ENCODE results near the gene MAP3K13. TPM values are rescaled to one million over a fixed set of nuclear protein-coding genes. Genes with fewer than 3 reads are reported as not detected.
"Not testable (repeated sequence)": the region's sequence is repeated elsewhere in the genome, so short reads cannot be mapped to it uniquely, and the experiment has no call there.

The MAP3K13 gene
- total and polyA plus RNA-seq, 5 experiments from 2014 or later: 11.7 to 55.7 (median 44.2) TPM

GRCh38 chr3:185451432-185451831 is 88.5 kb downstream of the MAP3K13 start:
- H3K27me3 Mint-ChIP-seq, ATAC-seq, H3K9me3 Mint-ChIP-seq, H3K4me1 Mint-ChIP-seq, H3K4me3 Mint-ChIP-seq, H3K36me3 Mint-ChIP-seq, H3K27ac Mint-ChIP-seq, POLR2A ChIA-PET, DNase-seq: not testable (repeated sequence)

GRCh38 chr3:185457376-185457775 is 94.4 kb downstream of the MAP3K13 start:
- Mint-ChIP-seq H3K9me3 (peaks cover 0 to 2% (median 0%) of the 10 kb centered on the region in 9 donors), H3K27me3 (no peaks in the 10 kb centered on the region), H3K4me3 (no peak overlapping the region), H3K36me3 (no peaks in the 10 kb centered on the region), H3K4me1 (no peaks in the 10 kb centered on the region), H3K27ac (no peak overlapping the region)
- ATAC-seq (no peak), DNase-seq (no peak)
- POLR2A ChIA-PET: no interaction called here

DNA sequence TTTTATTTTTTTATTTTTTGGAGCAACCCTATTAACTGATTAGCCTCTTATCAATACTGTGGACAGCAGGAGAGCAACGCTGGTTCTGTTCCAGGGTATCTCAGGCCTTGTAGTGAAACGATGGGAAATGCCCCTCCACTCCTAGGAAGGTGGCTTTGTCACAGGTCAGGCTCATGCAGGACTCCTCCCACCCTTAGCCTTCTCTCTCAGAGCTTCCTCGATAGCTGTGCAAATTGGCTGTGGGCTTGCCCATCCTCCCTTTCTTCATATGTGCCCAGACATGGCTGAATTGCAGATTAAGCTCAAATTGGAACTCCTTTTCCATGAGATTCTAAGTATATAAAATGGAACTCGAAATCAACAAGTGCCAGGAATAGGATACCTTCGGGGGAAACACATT is 97.4 kb downstream of the MAP3K13 start:
- ATAC-seq: no peak
- Mint-ChIP-seq H3K9me3 (peaks cover 0 to 2% (median 0%) of the 10 kb centered on the region in 9 donors), H3K36me3 (peaks cover 0 to 3% (median 0%) of the 10 kb centered on the region in 3 donors), H3K4me1 (no peaks in the 10 kb centered on the region), H3K27ac (no peak overlapping the region), H3K4me3 (no peak overlapping the region), H3K27me3 (no peaks in the 10 kb centered on the region)
- POLR2A ChIA-PET: no interaction called here
- no peak for DNase-seq

GRCh38 chr3:185460719-185461350 is 97.9 kb downstream of the MAP3K13 start:
- ATAC-seq: no peak
- DNase-seq: no peak
- Mint-ChIP-seq H3K27me3 (no peaks in the 10 kb centered on the region), H3K9me3 (peaks cover 0 to 2% (median 0%) of the 10 kb centered on the region in 9 donors), H3K4me3 (no peak overlapping the region), H3K36me3 (peaks cover 0 to 3% (median 1%) of the 10 kb centered on the region in 3 donors), H3K27ac (no peak overlapping the region), H3K4me1 (no peaks in the 10 kb centered on the region)
- POLR2A ChIA-PET: no interaction called here

GRCh38 chr3:185465471-185465870 is 102.5 kb downstream of the MAP3K13 start:
- no peaks in the 10 kb centered on the region for H3K9me3 Mint-ChIP-seq

DNA sequence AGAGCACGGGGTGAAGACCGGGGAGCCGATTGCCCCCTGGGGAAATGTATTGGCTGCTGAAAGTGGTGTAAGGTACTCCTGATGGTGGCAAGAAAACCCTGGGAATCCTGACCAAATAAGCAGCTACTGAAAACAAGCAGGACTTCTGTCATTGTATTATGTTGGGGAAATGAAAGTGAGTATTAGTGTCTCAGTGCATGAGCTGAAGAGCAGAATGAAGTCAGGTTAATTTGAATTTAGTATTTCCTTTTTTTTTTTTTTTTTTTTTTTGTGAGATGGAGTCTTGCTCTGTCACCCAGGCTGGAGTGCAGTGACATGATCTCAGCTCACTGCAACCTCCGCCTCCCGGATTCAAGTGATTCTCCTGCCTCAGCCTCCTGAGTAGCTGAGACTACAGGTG is 103.2 kb downstream of the MAP3K13 start:
- POLR2A ChIA-PET, DNase-seq: not testable (repeated sequence)

More at GRCh38 chr3:185465471-185465870, 102.5 kb downstream of the MAP3K13 start:
- H3K36me3 Mint-ChIP-seq: peaks cover 0 to 8% (median 5%) of the 10 kb centered on the region in 3 donors
- ATAC-seq: no peak
- H3K4me3 Mint-ChIP-seq: no peak overlapping the region
- no peaks in the 10 kb centered on the region for H3K27me3 Mint-ChIP-seq
- peaks cover 0 to 2% (median 0%) of the 10 kb centered on the region in 4 donors for H3K4me1 Mint-ChIP-seq
- DNase-seq: no peak
- H3K27ac Mint-ChIP-seq: no peak overlapping the region
- POLR2A ChIA-PET: no interaction called here

GRCh38 chr3:185469542-185469941 is 106.6 kb downstream of the MAP3K13 start:
- Mint-ChIP-seq H3K27me3 (no peaks in the 10 kb centered on the region), H3K36me3 (peaks cover 8 to 22% (median 15%) of the 10 kb centered on the region in 3 donors), H3K27ac (no peak overlapping the region), H3K4me1 (peaks cover 0 to 2% (median 0%) of the 10 kb centered on the region in 4 donors), H3K9me3 (no peaks in the 10 kb centered on the region), H3K4me3 (no peak overlapping the region)
- ATAC-seq (no peak), DNase-seq (no peak)
- POLR2A ChIA-PET: no interaction called here

More for the DNA sequence above, 103.2 kb downstream of the MAP3K13 start:
- not testable (repeated sequence) for ATAC-seq, H3K27me3 Mint-ChIP-seq, H3K9me3 Mint-ChIP-seq, H3K4me1 Mint-ChIP-seq, H3K4me3 Mint-ChIP-seq, H3K27ac Mint-ChIP-seq, H3K36me3 Mint-ChIP-seq

- POLR2A ChIA-PET: no interaction called here
- Mint-ChIP-seq H3K9me3 (no peaks in the 10 kb centered on the region), H3K27me3 (no peaks in the 10 kb centered on the region), H3K36me3 (peaks cover 8 to 26% (median 17%) of the 10 kb centered on the region in 3 donors), H3K4me1 (peaks cover 0 to 2% (median 0%) of the 10 kb centered on the region in 4 donors), H3K27ac (peak overlapping the region in 1 of 10 donors; percentile 30), H3K4me3 (no peak overlapping the region)
- DNase-seq (no peak), ATAC-seq (no peak)
These were observed 107.4 kb downstream of the MAP3K13 start for GRCh38 chr3:185470323-185470722.

GRCh38 chr3:185473290-185473815 is 110.4 kb downstream of the MAP3K13 start:
- ATAC-seq (no peak), DNase-seq (no peak)
- Mint-ChIP-seq H3K27ac (peak overlapping the region in 1 of 10 donors; percentile 61), H3K4me3 (no peak overlapping the region), H3K4me1 (peaks cover 0 to 2% (median 0%) of the 10 kb centered on the region in 4 donors), H3K9me3 (no peaks in the 10 kb centered on the region), H3K36me3 (peaks cover 16 to 24% (median 24%) of the 10 kb centered on the region in 3 donors), H3K27me3 (no peaks in the 10 kb centered on the region)
- POLR2A ChIA-PET: no interaction called here

- H3K27me3 Mint-ChIP-seq, H3K4me1 Mint-ChIP-seq, H3K27ac Mint-ChIP-seq, ATAC-seq, H3K9me3 Mint-ChIP-seq, H3K4me3 Mint-ChIP-seq, DNase-seq, POLR2A ChIA-PET: not testable (repeated sequence)
- H3K36me3 Mint-ChIP-seq: peaks cover 16 to 26% (median 24%) of the 10 kb centered on the region in 3 donors
These were observed 112.0 kb downstream of the MAP3K13 start for GRCh38 chr3:185474922-185475321.

DNA sequence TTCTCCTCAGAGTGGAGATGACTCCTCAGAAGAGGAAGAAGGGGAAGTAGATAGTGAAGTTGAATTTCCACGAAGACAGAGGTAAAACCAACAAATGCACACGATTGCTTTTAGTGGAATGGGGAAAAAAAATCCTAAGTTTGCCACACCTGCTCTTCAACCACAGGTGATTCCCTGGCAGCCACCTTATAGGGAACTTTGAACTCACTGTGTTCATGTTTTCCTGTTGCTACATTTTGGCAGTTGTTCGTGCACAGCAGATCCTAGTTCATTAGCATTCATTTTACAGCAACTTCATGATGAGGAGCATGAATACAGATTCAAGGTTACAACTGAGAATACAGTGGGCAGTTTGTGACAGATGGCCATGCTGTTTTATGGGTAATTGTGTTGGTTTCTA is 114.4 kb downstream of the MAP3K13 start:
- ATAC-seq (no peak), DNase-seq (no peak)
- Mint-ChIP-seq H3K4me1 (peaks cover 0 to 2% (median under 1%) of the 10 kb centered on the region in 4 donors), H3K27me3 (no peaks in the 10 kb centered on the region), H3K27ac (no peak overlapping the region), H3K4me3 (no peak overlapping the region), H3K9me3 (no peaks in the 10 kb centered on the region), H3K36me3 (peaks cover 20 to 35% (median 28%) of the 10 kb centered on the region in 3 donors)
- POLR2A ChIA-PET: no interaction called here

DNA sequence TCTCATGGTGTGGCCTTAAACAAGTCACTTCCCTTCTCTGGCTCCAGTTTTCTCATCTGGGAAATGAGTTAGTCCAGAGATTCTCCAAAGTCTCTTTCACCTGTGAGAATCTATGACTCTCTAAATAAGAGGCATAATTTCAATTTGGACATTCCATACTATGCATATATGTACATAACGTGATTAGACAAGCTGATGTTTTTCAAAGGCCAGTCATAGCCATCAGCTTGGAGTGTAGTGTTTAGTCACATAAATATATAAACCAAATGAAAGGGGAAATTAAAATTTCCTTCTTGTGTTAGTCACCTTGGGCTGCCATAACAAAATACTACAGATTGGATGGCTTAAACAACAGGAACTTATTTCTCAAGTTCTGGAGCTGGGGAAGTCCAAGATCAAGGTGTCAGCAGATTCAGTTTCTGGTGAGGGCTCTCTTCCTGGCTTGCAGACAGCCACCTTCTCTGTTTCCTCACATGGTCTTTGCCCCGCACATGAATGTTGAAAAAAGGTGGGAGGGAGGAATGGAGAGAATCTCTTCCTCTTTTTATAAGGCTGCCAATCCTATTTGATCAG is 116.5 kb downstream of the MAP3K13 start:
- H3K36me3 Mint-ChIP-seq: peaks cover 13 to 31% (median 22%) of the 10 kb centered on the region in 3 donors
- ATAC-seq (no peak), DNase-seq (no peak)
- H3K9me3 Mint-ChIP-seq: peaks cover 0 to 2% (median 0%) of the 10 kb centered on the region in 9 donors
- H3K4me3 Mint-ChIP-seq: no peak overlapping the region
- H3K27ac Mint-ChIP-seq: no peak overlapping the region
- H3K4me1 Mint-ChIP-seq: peaks cover 4 to 14% (median 12%) of the 10 kb centered on the region in 4 donors
- POLR2A ChIA-PET: interaction anchor here (0.7 kb wide), 1 partner anchor 56 kb away, joined by 4 read pairs; no protein-coding TSS in a partner anchor
- no peaks in the 10 kb centered on the region for H3K27me3 Mint-ChIP-seq

DNA sequence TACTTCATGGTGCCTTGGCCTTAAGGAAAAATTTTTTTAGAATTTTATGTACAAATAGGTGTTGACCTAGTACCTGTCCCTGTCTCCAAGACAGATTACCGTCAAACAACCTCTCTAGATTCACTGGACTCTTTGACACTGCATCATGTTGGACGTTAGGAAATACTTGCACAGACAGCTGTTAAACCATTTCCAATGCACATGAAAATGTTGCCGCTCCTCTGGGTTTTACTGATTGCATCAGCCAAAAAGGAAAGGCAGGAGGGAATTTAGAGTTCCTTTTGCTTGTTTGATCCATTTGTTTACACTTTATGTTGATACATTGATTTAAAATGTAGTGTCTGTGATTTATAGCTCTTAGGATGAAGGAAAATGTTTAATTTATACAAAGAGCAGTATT is 121.4 kb downstream of the MAP3K13 start:
- POLR2A ChIA-PET: no interaction called here

More for the DNA sequence above, 121.4 kb downstream of the MAP3K13 start:
- DNase-seq: no peak
- H3K4me3 Mint-ChIP-seq: no peak overlapping the region
- no peak for ATAC-seq
- H3K4me1 Mint-ChIP-seq: peaks cover 4 to 14% (median 12%) of the 10 kb centered on the region in 4 donors
- H3K36me3 Mint-ChIP-seq: peaks cover 5 to 55% (median 33%) of the 10 kb centered on the region in 3 donors
- no peaks in the 10 kb centered on the region for H3K27me3 Mint-ChIP-seq
- peaks cover 0 to 2% (median 0%) of the 10 kb centered on the region in 9 donors for H3K9me3 Mint-ChIP-seq
- H3K27ac Mint-ChIP-seq: no peak overlapping the region

All from naive thymus-derived CD8-positive, alpha-beta T cell (primary cell).